ENCODE results near the gene LANCL3. TPM values are rescaled to one million over a fixed set of nuclear protein-coding genes. Genes with fewer than 3 reads are reported as not detected.
"Not testable (repeated sequence)": the region's sequence is repeated elsewhere in the genome, so short reads cannot be mapped to it uniquely, and the experiment has no call there.

Gene LANCL3
- total and polyA plus RNA-seq, 4 experiments from 2014 or later = 0.06 to 0.17 (median 0.12) TPM

- Mint-ChIP-seq H3K4me3 (no peak overlapping the region), H3K4me1 (no peaks in the 10 kb centered on the region), H3K27me3 (peaks cover 0 to 1% of the 10 kb centered on the region in 2 donors), H3K27ac (no peak overlapping the region), H3K9me3 (no peaks in the 10 kb centered on the region), H3K36me3 (no peaks in the 10 kb centered on the region)
- ChIA-PET POLR2A (ENCODE audit: partially characterized antibody) (no interaction called here), CTCF (ENCODE audit: partially characterized antibody) (no interaction called here)
- Histone ChIP-seq H3K27me3 (ENCODE audit: insufficient read depth, low read length) (no peaks in the 10 kb centered on the region), H3K9me3 (ENCODE audit: control insufficient read depth in 1 of 2, low read length in 2 of 2) (no peaks in the 10 kb centered on the region), H3K27ac (ENCODE audit: low read depth, low read length) (no peak overlapping the region), H3K36me3 (ENCODE audit: insufficient read depth, low read length) (no peaks in the 10 kb centered on the region), H3K4me3 (ENCODE audit: low read length in 2 of 2) (no peak overlapping the region), H3K4me1 (ENCODE audit: insufficient read depth, low read length) (no peaks in the 10 kb centered on the region)
- DNase-seq = no peak
- intact Hi-C loops (cut with micrococcal nuclease) = no loop called here
Measured at GRCh38 chrX:37553476-37553875, 18.0 kb upstream of the LANCL3 start.

GRCh38 chrX:37565254-37565653 lies 6.2 kb upstream of the LANCL3 start:
- DNase-seq; H3K4me3 Mint-ChIP-seq; H3K27ac ChIP-seq (ENCODE audit: low read depth, low read length); H3K36me3 Mint-ChIP-seq; H3K4me3 ChIP-seq (ENCODE audit: low read length in 2 of 2); H3K27me3 ChIP-seq (ENCODE audit: insufficient read depth, low read length); H3K36me3 ChIP-seq (ENCODE audit: insufficient read depth, low read length); CTCF ChIA-PET (ENCODE audit: partially characterized antibody); H3K4me1 ChIP-seq (ENCODE audit: insufficient read depth, low read length); H3K27me3 Mint-ChIP-seq; H3K27ac Mint-ChIP-seq; H3K4me1 Mint-ChIP-seq; POLR2A ChIA-PET (ENCODE audit: partially characterized antibody); H3K9me3 Mint-ChIP-seq; H3K9me3 ChIP-seq (ENCODE audit: control insufficient read depth in 1 of 2, low read length in 2 of 2); intact Hi-C loops (cut with micrococcal nuclease): not testable (repeated sequence)

GRCh38 chrX:37570349-37570748 lies 1.1 kb upstream of the LANCL3 start:
- H3K27ac ChIP-seq (ENCODE audit: low read depth, low read length); H3K27ac Mint-ChIP-seq: not testable (repeated sequence)
- peaks cover 10 to 16% of the 10 kb centered on the region in 2 donors for H3K27me3 Mint-ChIP-seq

GRCh38 chrX:37572108-37572587 lies 687 bp downstream of the LANCL3 start:
- H3K36me3 ChIP-seq (ENCODE audit: insufficient read depth, low read length); H3K9me3 Mint-ChIP-seq; CTCF ChIA-PET (ENCODE audit: partially characterized antibody); H3K36me3 Mint-ChIP-seq; intact Hi-C loops (cut with micrococcal nuclease); H3K27me3 ChIP-seq (ENCODE audit: insufficient read depth, low read length); H3K4me1 Mint-ChIP-seq; H3K27ac ChIP-seq (ENCODE audit: low read depth, low read length); H3K4me1 ChIP-seq (ENCODE audit: insufficient read depth, low read length); H3K9me3 ChIP-seq (ENCODE audit: control insufficient read depth in 1 of 2, low read length in 2 of 2); H3K4me3 ChIP-seq (ENCODE audit: low read length in 2 of 2): not testable (repeated sequence)
- POLR2A ChIA-PET (ENCODE audit: partially characterized antibody) = interaction anchor here (0.6 kb wide), 1 partner anchor 41 kb away, joined by 3 read pairs; no protein-coding TSS in a partner anchor
- peak in 2 of 5 donors; percentile 1 to 10 for DNase-seq
- peak overlapping the region; percentile 54 to 90 (median 84) for H3K4me3 Mint-ChIP-seq
- peaks cover 10 to 15% of the 10 kb centered on the region in 2 donors for H3K27me3 Mint-ChIP-seq
- peak overlapping the region in 1 of 7 donors; percentile 89 for H3K27ac Mint-ChIP-seq

More at GRCh38 chrX:37570349-37570748, 1.1 kb upstream of the LANCL3 start:
- H3K36me3 Mint-ChIP-seq; H3K9me3 Mint-ChIP-seq; H3K4me3 ChIP-seq (ENCODE audit: low read length in 2 of 2); H3K4me3 Mint-ChIP-seq; H3K4me1 ChIP-seq (ENCODE audit: insufficient read depth, low read length); H3K27me3 ChIP-seq (ENCODE audit: insufficient read depth, low read length); DNase-seq; CTCF ChIA-PET (ENCODE audit: partially characterized antibody); H3K4me1 Mint-ChIP-seq; H3K9me3 ChIP-seq (ENCODE audit: control insufficient read depth in 1 of 2, low read length in 2 of 2); H3K36me3 ChIP-seq (ENCODE audit: insufficient read depth, low read length); intact Hi-C loops (cut with micrococcal nuclease); POLR2A ChIA-PET (ENCODE audit: partially characterized antibody): not testable (repeated sequence)

- H3K27ac ChIP-seq (ENCODE audit: low read depth, low read length); H3K4me1 Mint-ChIP-seq; intact Hi-C loops (cut with micrococcal nuclease); H3K9me3 Mint-ChIP-seq; POLR2A ChIA-PET (ENCODE audit: partially characterized antibody); DNase-seq; H3K27me3 ChIP-seq (ENCODE audit: insufficient read depth, low read length); H3K36me3 Mint-ChIP-seq; CTCF ChIA-PET (ENCODE audit: partially characterized antibody); H3K36me3 ChIP-seq (ENCODE audit: insufficient read depth, low read length); H3K27ac Mint-ChIP-seq; H3K9me3 ChIP-seq (ENCODE audit: control insufficient read depth in 1 of 2, low read length in 2 of 2); H3K4me1 ChIP-seq (ENCODE audit: insufficient read depth, low read length); H3K4me3 ChIP-seq (ENCODE audit: low read length in 2 of 2): not testable (repeated sequence)
- Mint-ChIP-seq H3K4me3 (peak overlapping the region in 1 of 8 donors; percentile 87), H3K27me3 (peaks cover 10 to 15% of the 10 kb centered on the region in 2 donors)
Measured at GRCh38 chrX:37573121-37573520, 1.7 kb downstream of the LANCL3 start.

- Mint-ChIP-seq H3K27me3 (peaks cover 6 to 9% of the 10 kb centered on the region in 2 donors), H3K27ac (no peak overlapping the region), H3K4me1 (peaks cover 0 to 4% (median 0%) of the 10 kb centered on the region in 4 donors), H3K9me3 (peaks cover 0 to 3% (median 0%) of the 10 kb centered on the region in 8 donors), H3K36me3 (no peaks in the 10 kb centered on the region), H3K4me3 (no peak overlapping the region)
- H3K36me3 ChIP-seq (ENCODE audit: insufficient read depth, low read length) = no peaks in the 10 kb centered on the region
- no peak overlapping the region for H3K27ac ChIP-seq (ENCODE audit: low read depth, low read length)
- intact Hi-C loops (cut with micrococcal nuclease) = no loop called here
- CTCF ChIA-PET (ENCODE audit: partially characterized antibody) = no interaction called here
- no peaks in the 10 kb centered on the region for H3K4me1 ChIP-seq (ENCODE audit: insufficient read depth, low read length)
- POLR2A ChIA-PET (ENCODE audit: partially characterized antibody) = no interaction called here
- DNase-seq = no peak
- H3K27me3 ChIP-seq (ENCODE audit: insufficient read depth, low read length) = no peaks in the 10 kb centered on the region
- no peak overlapping the region for H3K4me3 ChIP-seq (ENCODE audit: low read length in 2 of 2)
- H3K9me3 ChIP-seq (ENCODE audit: control insufficient read depth in 1 of 2, low read length in 2 of 2) = no peaks in the 10 kb centered on the region
Measured at GRCh38 chrX:37578045-37578444, 6.6 kb downstream of the LANCL3 start.

- H3K27me3 ChIP-seq (ENCODE audit: insufficient read depth, low read length) = no peaks in the 10 kb centered on the region
- Mint-ChIP-seq H3K4me1 (no peaks in the 10 kb centered on the region), H3K27me3 (no peaks in the 10 kb centered on the region), H3K36me3 (no peaks in the 10 kb centered on the region), H3K9me3 (peaks cover 0 to 7% (median 0%) of the 10 kb centered on the region in 8 donors), H3K27ac (no peak overlapping the region), H3K4me3 (no peak overlapping the region)
- intact Hi-C loops (cut with micrococcal nuclease) = no loop called here
- no peak overlapping the region for H3K4me3 ChIP-seq (ENCODE audit: low read length in 2 of 2)
- DNase-seq = no peak
- POLR2A ChIA-PET (ENCODE audit: partially characterized antibody) = no interaction called here
- no peak overlapping the region for H3K27ac ChIP-seq (ENCODE audit: low read depth, low read length)
- CTCF ChIA-PET (ENCODE audit: partially characterized antibody) = no interaction called here
- no peaks in the 10 kb centered on the region for H3K4me1 ChIP-seq (ENCODE audit: insufficient read depth, low read length)
- no peaks in the 10 kb centered on the region for H3K9me3 ChIP-seq (ENCODE audit: control insufficient read depth in 1 of 2, low read length in 2 of 2)
- no peaks in the 10 kb centered on the region for H3K36me3 ChIP-seq (ENCODE audit: insufficient read depth, low read length)
Measured at GRCh38 chrX:37580080-37580479, 8.6 kb downstream of the LANCL3 start.

GRCh38 chrX:37587337-37587736 lies 15.9 kb downstream of the LANCL3 start:
- H3K27ac Mint-ChIP-seq; H3K4me1 ChIP-seq (ENCODE audit: insufficient read depth, low read length); H3K9me3 ChIP-seq (ENCODE audit: control insufficient read depth in 1 of 2, low read length in 2 of 2); H3K9me3 Mint-ChIP-seq; POLR2A ChIA-PET (ENCODE audit: partially characterized antibody); H3K27me3 Mint-ChIP-seq; H3K36me3 Mint-ChIP-seq; H3K4me1 Mint-ChIP-seq; H3K27me3 ChIP-seq (ENCODE audit: insufficient read depth, low read length); H3K4me3 ChIP-seq (ENCODE audit: low read length in 2 of 2); DNase-seq; H3K4me3 Mint-ChIP-seq; intact Hi-C loops (cut with micrococcal nuclease); H3K27ac ChIP-seq (ENCODE audit: low read depth, low read length); H3K36me3 ChIP-seq (ENCODE audit: insufficient read depth, low read length); CTCF ChIA-PET (ENCODE audit: partially characterized antibody): not testable (repeated sequence)
